ENCODE data around the gene FAM114A1. TPM values are rescaled to one million over a fixed set of nuclear protein-coding genes. Genes with fewer than 3 reads are reported as not detected.

The FAM114A1 gene
- total and polyA plus RNA-seq, 4 donors: 22.1 to 108 (median 53.9) TPM

GRCh38 chr4:38983291-38983690 is 115.7 kb downstream of the FAM114A1 start:
- Histone ChIP-seq H3K4me1 (ENCODE audit: control insufficient read depth in 4 of 4, insufficient read depth in 4 of 4, low read length in 3 of 4) (no peaks in the 10 kb centered on the region), H3K27ac (ENCODE audit: low read depth in 1 of 2, low read length in 2 of 2) (no peak overlapping the region), H3K9ac (ENCODE audit: low read depth in 1 of 2, low read length in 2 of 2) (no peak overlapping the region), H3K36me3 (ENCODE audit: control insufficient read depth in 4 of 4, insufficient read depth in 3 of 4, low read depth in 1 of 4, low read length in 3 of 4) (no peaks in the 10 kb centered on the region), H3K9me3 (ENCODE audit: control insufficient read depth in 4 of 4, low read length in 3 of 4) (no peaks in the 10 kb centered on the region), H3K27me3 (ENCODE audit: control insufficient read depth in 4 of 4, insufficient read depth in 4 of 4, low read length in 3 of 4) (no peaks in the 10 kb centered on the region), H3K4me3 (ENCODE audit: low read depth in 1 of 3, low read length in 3 of 3) (no peak overlapping the region)
- TF ChIP-seq NR2F2 (IDR thresholded peaks at IDR 0.05) (no peak), FOXA2 (IDR thresholded peaks at IDR 0.05) (no peak), ZBTB33 (IDR thresholded peaks at IDR 0.05) (no peak), YY1 (IDR thresholded peaks at IDR 0.05) (no peak), HNF4A (conservative IDR thresholded peaks at IDR 0.05) (no peak), SP1 (IDR thresholded peaks at IDR 0.05) (no peak)
- DNase-seq (ENCODE audit: low spot score): no peak
- 94% methylated on average over 6 of the region's 6 CpGs for WGBS

GRCh38 chr4:38983787-38984598 is 116.4 kb downstream of the FAM114A1 start:
- no peak for TF ChIP-seq REST (IDR thresholded peaks at IDR 0.05)
- no peak for TF ChIP-seq RAD21 (IDR thresholded peaks at IDR 0.05)
- no peak for TF ChIP-seq CTCF (IDR thresholded peaks at IDR 0.05; ENCODE audit: low read depth, low read length, missing input control)
- TF ChIP-seq FOXA1 (IDR thresholded peaks at IDR 0.05): no peak
- no peak for TF ChIP-seq HNF4A (conservative IDR thresholded peaks at IDR 0.05)
- TF ChIP-seq ATF3 (IDR thresholded peaks at IDR 0.05): no peak
- TF ChIP-seq TAF1 (conservative IDR thresholded peaks at IDR 0.05): no peak
- TF ChIP-seq ZBTB33 (IDR thresholded peaks at IDR 0.05): no peak
- no peak for TF ChIP-seq FOXA2 (IDR thresholded peaks at IDR 0.05)
- no peak for TF ChIP-seq HNF4G (IDR thresholded peaks at IDR 0.05)
- TF ChIP-seq JUND (IDR thresholded peaks at IDR 0.05): no peak
- no peak for TF ChIP-seq MAX (IDR thresholded peaks at IDR 0.05)
- TF ChIP-seq RXRA (IDR thresholded peaks at IDR 0.05): no peak
- no peak for TF ChIP-seq SP1 (IDR thresholded peaks at IDR 0.05)
- no peak for TF ChIP-seq YY1 (IDR thresholded peaks at IDR 0.05)
- TF ChIP-seq EGR1 (IDR thresholded peaks at IDR 0.05; ENCODE audit: low read depth in 2 of 2): no peak
- no peak for TF ChIP-seq GABPA (IDR thresholded peaks at IDR 0.05 in 1 of 2, conservative IDR thresholded peaks at IDR 0.05 in 1 of 2)
- TF ChIP-seq NR2F2 (IDR thresholded peaks at IDR 0.05): no peak
- H3K4me1 ChIP-seq (ENCODE audit: control insufficient read depth in 4 of 4, insufficient read depth in 4 of 4, low read length in 3 of 4): peaks cover 0 to under 1% (median 0%) of the 10 kb centered on the region in 4 donors
- no peak for DNase-seq (ENCODE audit: low spot score)
- H3K9me3 ChIP-seq (ENCODE audit: control insufficient read depth in 4 of 4, low read length in 3 of 4): no peaks in the 10 kb centered on the region
- H3K27ac ChIP-seq (ENCODE audit: low read depth in 1 of 2, low read length in 2 of 2): no peak overlapping the region
- no peak overlapping the region for H3K4me3 ChIP-seq (ENCODE audit: low read depth in 1 of 3, low read length in 3 of 3)
- no peak overlapping the region for H3K9ac ChIP-seq (ENCODE audit: low read depth in 1 of 2, low read length in 2 of 2)
- no peaks in the 10 kb centered on the region for H3K27me3 ChIP-seq (ENCODE audit: control insufficient read depth in 4 of 4, insufficient read depth in 4 of 4, low read length in 3 of 4)
- H3K36me3 ChIP-seq (ENCODE audit: control insufficient read depth in 4 of 4, insufficient read depth in 3 of 4, low read depth in 1 of 4, low read length in 3 of 4): no peaks in the 10 kb centered on the region
- 90% methylated on average over 12 of the region's 12 CpGs for WGBS

Data from liver (tissue), 9 donors.